Trophoblast cell (in vitro differentiated cells and primary cell): ENCODE results near the gene DELE1.
A peak's percentile ranks its signal among the peaks of the same experiment; 100 is the strongest.

Source experiments
- DNase-seq, 2 donors: peaks; one replicate each; pipeline ENCODE4 v3.0.0-alpha.2; 2016
- H2AFZ ChIP-seq: 2 replicates; pipeline ENCODE4 v1.6.1; 2013; ENCODE audit warnings: low read length, moderate library complexity, mild to moderate bottlenecking; ENCODE audit not compliant: insufficient read depth, poor library complexity
- H2AK5ac ChIP-seq: 2 replicates; pipeline ENCODE4 v1.6.1; 2013; ENCODE audit warnings: mild to moderate bottlenecking, low read length
- H2BK120ac ChIP-seq: 2 replicates; pipeline ENCODE4 v1.6.1; 2013; ENCODE audit warnings: low read length, mild to moderate bottlenecking, moderate library complexity; ENCODE audit not compliant: insufficient read depth, poor library complexity
- H2BK12ac ChIP-seq: 2 replicates; pipeline ENCODE4 v1.6.1; 2013; ENCODE audit warnings: mild to moderate bottlenecking, low read length, moderate library complexity
- H2BK5ac ChIP-seq: 2 replicates; pipeline ENCODE4 v1.6.1; 2013; ENCODE audit warnings: low read length, low read depth, moderate library complexity, mild to moderate bottlenecking; ENCODE audit not compliant: poor library complexity
- H3K14ac ChIP-seq: 2 replicates; pipeline ENCODE4 v1.6.1; 2013; ENCODE audit warnings: mild to moderate bottlenecking, low read length
- H3K18ac ChIP-seq: 2 replicates; pipeline ENCODE4 v1.6.1; 2013; ENCODE audit warnings: mild to moderate bottlenecking, low read length
- H3K23ac ChIP-seq: 2 replicates; pipeline ENCODE4 v1.6.1; 2013; ENCODE audit warnings: low read length
- H3K27ac ChIP-seq: 2 replicates; pipeline ENCODE4 v1.5.1; 2013; ENCODE audit warnings: low read depth, mild to moderate bottlenecking, inconsistent platforms, low read length, moderate library complexity
- H3K27me3 ChIP-seq: 2 replicates; pipeline ENCODE4 v1.6.1; 2013; ENCODE audit warnings: inconsistent platforms, mild to moderate bottlenecking, low read length, moderate library complexity; ENCODE audit not compliant: insufficient read depth
- H3K36me3 ChIP-seq, 2 experiments: 1 replicate in 1 of 2; 2 replicates in 1 of 2; pipeline ENCODE4 v1.6.1; 2013; ENCODE audit warnings: low read length in 2 of 2, mild to moderate bottlenecking in 2 of 2, moderate library complexity in 1 of 2; ENCODE audit not compliant: insufficient read depth in 2 of 2, control insufficient read depth in 1 of 2
- H3K4ac ChIP-seq: 2 replicates; pipeline ENCODE4 v1.6.1; 2013; ENCODE audit warnings: low read depth, mild to moderate bottlenecking, low read length, moderate library complexity
- H3K4me1 ChIP-seq, 2 experiments: 1 replicate in 1 of 2; 2 replicates in 1 of 2; pipeline ENCODE4 v1.6.1; 2013; ENCODE audit warnings: low read length in 2 of 2, mild to moderate bottlenecking in 2 of 2, moderate library complexity in 1 of 2; ENCODE audit not compliant: insufficient read depth in 2 of 2, control insufficient read depth in 1 of 2
- H3K4me2 ChIP-seq: 2 replicates; pipeline ENCODE4 v1.6.1; 2013; ENCODE audit warnings: inconsistent platforms, mild to moderate bottlenecking, low read length, moderate library complexity
- H3K4me3 ChIP-seq: 2 replicates; pipeline ENCODE4 v1.5.1; 2013; ENCODE audit warnings: mild to moderate bottlenecking, low read depth, low read length, inconsistent platforms
- H3K79me1 ChIP-seq: one replicate; pipeline ENCODE4 v1.6.1; 2013; ENCODE audit warnings: low read length
- H3K79me2 ChIP-seq: 2 replicates; pipeline ENCODE4 v1.6.1; 2013; ENCODE audit warnings: low read length, mild to moderate bottlenecking; ENCODE audit not compliant: control insufficient read depth, insufficient read depth, poor library complexity
- H3K9ac ChIP-seq: 2 replicates; pipeline ENCODE4 v1.6.1; 2013; ENCODE audit warnings: mild to moderate bottlenecking, low read length
- H3K9me3 ChIP-seq: 2 replicates; pipeline ENCODE4 v1.6.1; 2013; ENCODE audit warnings: low read depth, mild to moderate bottlenecking, control low read depth, inconsistent platforms, low read length; ENCODE audit not compliant: insufficient read depth
- H4K12ac ChIP-seq: 2 replicates; pipeline ENCODE4 v1.6.1; 2013; ENCODE audit warnings: low read depth, mild to moderate bottlenecking, low read length, moderate library complexity
- H4K8ac ChIP-seq: 2 replicates; pipeline ENCODE4 v1.6.1; 2013; ENCODE audit warnings: low read depth, mild to moderate bottlenecking, low read length, moderate library complexity
- H4K91ac ChIP-seq: one replicate; pipeline ENCODE4 v1.6.1; 2013; ENCODE audit warnings: low read depth, mild to moderate bottlenecking, low read length, moderate library complexity
- WGBS: extraction: QIAGEN DNeasy Blood & Tissue Kit; methylation state at CpG from one replicate; pipeline ENCODE4 v1.1.7; 2013; ENCODE audit warnings: missing lambda C conversion rate; ENCODE audit not compliant: insufficient read length, insufficient coverage; ENCODE audit errors: extremely low coverage; 5-methylcytosine and 5-hydroxymethylcytosine counted together

The DELE1 gene

DNA sequence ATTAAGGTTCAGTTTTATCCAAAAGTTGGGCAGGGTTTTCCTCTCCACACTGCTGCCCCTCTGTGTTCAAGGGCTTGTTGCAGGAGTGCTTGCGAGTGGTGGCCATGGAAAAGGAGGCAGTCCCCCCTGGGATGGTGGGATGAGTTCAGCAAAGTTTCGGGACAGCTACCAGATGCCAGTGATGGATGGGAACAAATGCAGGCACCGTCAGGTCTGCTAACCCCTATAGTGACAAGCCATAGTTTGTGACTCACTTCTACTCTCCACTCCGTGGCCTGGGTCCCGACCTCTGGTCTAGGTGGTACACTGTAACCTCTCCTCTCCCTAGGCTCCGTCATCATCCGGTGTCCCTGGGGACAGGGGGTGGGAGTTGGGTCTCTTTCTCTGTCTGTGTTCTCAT, 41.4 kb downstream of the DELE1 start:
- Histone ChIP-seq H3K27me3 (no peaks in the 10 kb centered on the region), H2BK12ac (no peak overlapping the region), H4K12ac (no peak overlapping the region), H3K4me2 (no peak overlapping the region), H3K9ac (no peak overlapping the region), H3K14ac (no peak overlapping the region), H3K79me1 (peaks cover 6% of the 10 kb centered on the region), H3K27ac (no peak overlapping the region), H2AFZ (no peak overlapping the region), H3K18ac (no peak overlapping the region), H3K9me3 (no peaks in the 10 kb centered on the region), H3K4me3 (no peak overlapping the region), H4K91ac (no peak overlapping the region), H3K23ac (no peak overlapping the region), H3K4ac (no peak overlapping the region), H3K79me2 (peaks cover 4% of the 10 kb centered on the region), H3K4me1 (no peaks in the 10 kb centered on the region), H4K8ac (no peak overlapping the region), H2AK5ac (no peak overlapping the region), H2BK5ac (no peak overlapping the region), H2BK120ac (no peak overlapping the region), H3K36me3 (no peaks in the 10 kb centered on the region)
- DNase-seq = no peak
- WGBS = no CpG with 5 or more reads among the region's 7 CpGs

GRCh38 chr5:141966275-141966962, 42.7 kb downstream of the DELE1 start:
- Histone ChIP-seq H2BK120ac (no peak overlapping the region), H3K4me1 (no peaks in the 10 kb centered on the region), H4K8ac (no peak overlapping the region), H3K27me3 (no peaks in the 10 kb centered on the region), H2BK5ac (no peak overlapping the region), H3K27ac (no peak overlapping the region), H3K79me1 (peaks cover 6% of the 10 kb centered on the region), H3K79me2 (peaks cover 4% of the 10 kb centered on the region), H2AK5ac (no peak overlapping the region), H3K9me3 (no peaks in the 10 kb centered on the region), H3K4me3 (no peak overlapping the region), H3K14ac (no peak overlapping the region), H3K18ac (no peak overlapping the region), H2AFZ (no peak overlapping the region), H2BK12ac (no peak overlapping the region), H3K36me3 (peaks cover 0 to 3% of the 10 kb centered on the region in 2 experiments), H3K9ac (no peak overlapping the region), H4K12ac (no peak overlapping the region), H3K23ac (no peak overlapping the region), H3K4me2 (no peak overlapping the region), H4K91ac (no peak overlapping the region), H3K4ac (no peak overlapping the region)
- WGBS = no CpG with 5 or more reads among the region's 4 CpGs
- DNase-seq = no peak

GRCh38 chr5:141966963-141967333, 43.3 kb downstream of the DELE1 start:
- Histone ChIP-seq H3K4me2 (no peak overlapping the region), H3K18ac (no peak overlapping the region), H3K14ac (no peak overlapping the region), H3K9me3 (no peaks in the 10 kb centered on the region), H4K91ac (no peak overlapping the region), H4K12ac (no peak overlapping the region), H3K23ac (no peak overlapping the region), H3K4me1 (no peaks in the 10 kb centered on the region), H3K27me3 (no peaks in the 10 kb centered on the region), H2AK5ac (no peak overlapping the region), H3K79me2 (peaks cover 4% of the 10 kb centered on the region), H3K36me3 (peaks cover 3% of the 10 kb centered on the region in 2 experiments), H2BK12ac (no peak overlapping the region), H3K79me1 (peaks cover 6% of the 10 kb centered on the region), H3K27ac (no peak overlapping the region), H2AFZ (no peak overlapping the region), H3K4me3 (no peak overlapping the region), H3K9ac (no peak overlapping the region), H4K8ac (no peak overlapping the region), H2BK5ac (no peak overlapping the region), H3K4ac (no peak overlapping the region), H2BK120ac (no peak overlapping the region)
- DNase-seq = no peak
- whole genome bisulfite sequencing = no CpG with 5 or more reads among the region's 2 CpGs

DNA sequence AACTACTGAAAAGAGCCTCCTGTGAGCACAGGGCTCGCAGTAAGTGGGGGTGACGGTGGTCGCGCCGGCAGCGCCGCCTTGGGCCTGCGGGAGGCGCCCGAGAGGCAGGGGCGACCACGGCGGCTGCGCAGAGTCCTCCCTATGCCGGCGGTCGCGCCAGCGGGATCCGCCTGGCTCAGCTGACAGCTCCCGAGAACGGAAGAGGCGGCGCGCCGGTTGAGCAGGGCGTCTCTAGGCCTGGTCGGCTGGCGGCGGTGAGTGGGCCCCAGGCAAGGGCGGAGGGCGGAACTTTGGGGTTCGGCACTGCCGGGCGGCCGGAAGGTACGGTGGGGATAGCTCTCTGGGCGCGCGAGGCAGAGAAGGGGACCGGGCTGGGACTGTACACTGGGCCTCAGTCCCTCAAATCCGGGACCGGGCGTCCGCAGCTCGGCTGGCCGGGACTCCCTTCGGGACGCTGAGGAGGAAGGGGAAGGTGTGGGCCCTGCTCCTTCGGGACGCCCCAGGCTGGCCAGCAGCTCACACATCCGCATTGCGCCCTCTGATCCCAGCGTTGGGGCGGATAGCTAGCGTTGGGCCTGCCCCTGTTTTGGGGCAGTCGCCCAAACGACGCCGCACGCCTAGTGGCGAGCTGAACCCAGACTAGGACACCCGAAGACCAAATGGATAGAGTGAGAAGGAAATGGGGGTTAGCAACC, 45.4 kb downstream of the DELE1 start, which contains the start of gene RNF14:
Gene RNF14 (plus strand): TSS at position 192 of the 695 bp plus-strand sequence. CDS start 4,484 bp downstream, outside the sequence.
- H3K18ac ChIP-seq = peak within 1 kb of the TSS; percentile 56
- H4K91ac ChIP-seq = peak within 1 kb of the TSS; percentile 86
- H4K12ac ChIP-seq = peak within 1 kb of the TSS; percentile 74
- peak within 1 kb of the TSS; percentile 56 for H3K27ac ChIP-seq
- peak within 1 kb of the TSS; percentile 5 for H2BK12ac ChIP-seq
- peak within 1 kb of the TSS; percentile 89 for H3K14ac ChIP-seq
- peak; percentile 89 to 93 for DNase-seq
- no peaks in the 10 kb centered on the region for H3K9me3 ChIP-seq
- H2BK120ac ChIP-seq = peak within 1 kb of the TSS; percentile 85
- peak within 1 kb of the TSS; percentile 58 for H3K4me2 ChIP-seq
- peak within 1 kb of the TSS; percentile 72 for H2AFZ ChIP-seq
- peaks cover 6% of the 10 kb centered on the region for H3K79me1 ChIP-seq
- peak within 1 kb of the TSS; percentile 97 for H4K8ac ChIP-seq
- no peaks in the 10 kb centered on the region for H3K27me3 ChIP-seq
- peak within 1 kb of the TSS; percentile 36 for H2AK5ac ChIP-seq
- H3K4me1 ChIP-seq = no peaks in the 10 kb centered on the region
- no CpG with 5 or more reads among the region's 63 CpGs for WGBS
- peaks cover 4% of the 10 kb centered on the region for H3K79me2 ChIP-seq
- peak within 1 kb of the TSS; percentile 17 for H3K4ac ChIP-seq
- H3K9ac ChIP-seq = peak within 1 kb of the TSS; percentile 81
- H3K4me3 ChIP-seq = peak within 1 kb of the TSS; percentile 83
- H3K23ac ChIP-seq = no peak within 1 kb of the TSS
- H3K36me3 ChIP-seq = peaks cover 7 to 9% of the 10 kb centered on the region in 2 experiments
- H2BK5ac ChIP-seq = peak within 1 kb of the TSS; percentile 88
